Gastroesophageal sphincter (tissue), 4 donors: ENCODE data around the gene KHDRBS1. TPM values are rescaled to one million over a fixed set of nuclear protein-coding genes. Genes with fewer than 3 reads are reported as not detected.

ENCODE experiments used
- ATAC-seq: fragments of 150-250 bp; one replicate; pipeline ENCODE4 v1.9.1; 2016; ENCODE audit warnings: mild to moderate bottlenecking, moderate library complexity
- H3K27ac ChIP-seq, 4 donors: fragments of 200-600 bp; sonication (generic) in 3 of 4; 1 replicate in 3 of 4; 2 replicates in 1 of 4; pipeline ENCODE4 v1.5.1; 2016 to 2019
- H3K27me3 ChIP-seq: fragments of 200-600 bp; sonication (generic); one replicate; pipeline ENCODE4 v1.5.1; 2019
- H3K36me3 ChIP-seq, 2 donors: fragments of 200-600 bp; sonication (generic); one replicate each; pipeline ENCODE4 v1.5.1; 2019; ENCODE audit warnings: control low read depth in 1 of 2
- H3K4me1 ChIP-seq, 3 donors: fragments of 200-600 bp; sonication (generic); 1 replicate in 2 of 3; 2 replicates in 1 of 3; pipeline ENCODE4 v1.5.1; 2016 to 2019; ENCODE audit warnings: control low read depth in 2 of 3
- H3K4me3 ChIP-seq, 2 donors: fragments of 200-600 bp; sonication (generic); one replicate each; pipeline ENCODE4 v1.5.1; 2019; ENCODE audit warnings: mild to moderate bottlenecking in 1 of 2, moderate library complexity in 1 of 2
- H3K9me3 ChIP-seq, 3 donors: fragments of 200-600 bp; sonication (generic); one replicate each; pipeline ENCODE4 v1.5.1; 2017 to 2019; ENCODE audit warnings: control low read depth in 2 of 3
- EP300 ChIP-seq: sonication (generic); formaldehyde crosslinking; IDR thresholded peaks from one replicate; pipeline ENCODE4 v1.6.1; 2017; ENCODE audit warnings: antibody characterized with exemption, mild to moderate bottlenecking
- POLR2A ChIP-seq, 2 donors: fragments of 450-650 bp; IDR thresholded peaks; one replicate each; pipeline ENCODE4 v1.6.1; 2017; ENCODE audit warnings: antibody characterized with exemption in 2 of 2, mild to moderate bottlenecking in 2 of 2, moderate library complexity in 1 of 2
- POLR2AphosphoS5 ChIP-seq: sonication (generic); formaldehyde crosslinking; IDR thresholded peaks from one replicate; pipeline ENCODE4 v1.6.1; 2017; ENCODE audit warnings: antibody characterized with exemption
- WGBS, 2 donors: methylation state at CpG; one replicate each; pipeline ENCODE4 v1.1.5; 2018; ENCODE audit warnings: low coverage in 1 of 2; 5-methylcytosine and 5-hydroxymethylcytosine counted together
- total RNA-seq, 4 donors: library from RNA; depleted of rRNA; stranded (reverse); fragments of >200 nt; gene quantifications; one replicate each; pipeline ENCODE4 v1.1.0, GENCODE V29; 2016
- TF ChIP-seq, protein P1 (sequence below), 4 experiments: fragments of 200-600 bp in 2 of 4; fragments of 450-650 bp in 2 of 4; sonication (generic) in 1 of 4; IDR thresholded peaks; one replicate each; pipeline ENCODE4 v1.5.1; 2017 to 2019; ENCODE audit warnings: antibody characterized with exemption in 4 of 4, mild to moderate bottlenecking in 2 of 4, moderate library complexity in 2 of 4

Gene KHDRBS1
- total RNA-seq, 4 donors from 2014 or later: 59.1 to 89.3 (median 64.8) TPM

DNA sequence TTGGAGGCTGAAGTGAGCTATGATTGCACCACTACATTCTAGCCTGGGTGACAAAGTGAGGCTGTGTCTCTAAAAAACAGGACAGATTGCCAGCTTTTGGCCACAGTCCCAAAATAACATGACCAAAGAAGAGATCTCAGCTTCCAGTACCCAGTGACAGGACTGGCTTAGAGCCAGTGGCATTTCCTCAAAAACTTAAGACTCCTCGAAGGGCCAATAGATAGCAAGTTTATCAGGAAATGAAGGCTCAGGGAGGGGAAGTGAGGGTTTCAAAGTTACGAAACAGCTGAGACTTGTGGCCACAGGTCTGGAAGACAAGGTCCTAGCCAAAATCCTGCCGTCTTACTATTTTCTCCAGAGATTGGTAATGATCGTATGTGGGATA lies 52.8 kb downstream of the KHDRBS1 start:
- Histone ChIP-seq H3K27me3 (peaks cover 8% of the 10 kb centered on the region), H3K27ac (peak overlapping the region in 2 of 4 donors; percentile 35 to 45), H3K9me3 (no peaks in the 10 kb centered on the region), H3K4me3 (no peak overlapping the region), H3K36me3 (peaks cover 0 to 7% of the 10 kb centered on the region in 2 donors), H3K4me1 (peaks cover 0 to 43% (median 14%) of the 10 kb centered on the region in 3 donors)
- 6 to 18% methylated on average over 4 of the region's 4 CpGs for WGBS, 2 donors
- peak; percentile 77 for ATAC-seq
- peak; percentile 19 for TF ChIP-seq POLR2AphosphoS5
- TF ChIP-seq POLR2A (IDR thresholded peaks at IDR 0.05): no peak

DNA sequence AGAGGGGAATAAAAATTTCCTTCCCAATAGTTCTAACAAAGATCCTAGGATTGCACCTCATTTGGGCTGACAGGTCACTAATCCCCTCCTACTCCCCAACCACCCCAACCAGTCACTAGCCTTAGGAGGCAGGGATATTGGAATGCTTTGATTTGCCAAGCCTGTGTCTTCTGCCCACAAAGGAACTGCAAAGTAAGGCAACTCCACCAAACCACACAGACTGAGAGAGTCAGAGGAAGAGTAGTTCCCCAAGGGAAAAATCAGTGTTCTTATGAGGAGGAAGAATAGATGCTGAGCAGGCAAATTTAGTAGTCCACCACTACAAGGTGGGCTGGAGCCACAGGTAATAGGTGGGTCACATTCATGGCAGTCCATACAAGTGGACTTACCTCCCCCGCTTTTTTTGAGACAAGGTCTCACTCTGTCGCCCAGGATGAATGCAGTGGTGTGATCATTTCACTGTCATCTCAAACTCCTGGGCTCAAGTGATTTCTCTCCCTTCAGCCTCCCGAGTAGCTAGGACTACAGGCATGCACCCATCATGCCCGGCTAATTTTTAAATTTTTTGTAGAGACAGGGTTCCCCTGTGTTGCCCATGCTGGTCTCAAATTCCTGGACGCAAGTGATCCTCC lies 55.4 kb downstream of the KHDRBS1 start:
- Histone ChIP-seq H3K4me1 (peaks cover 0 to 43% (median 4%) of the 10 kb centered on the region in 3 donors), H3K36me3 (no peaks in the 10 kb centered on the region), H3K9me3 (no peaks in the 10 kb centered on the region), H3K27ac (no peak overlapping the region), H3K4me3 (no peak overlapping the region), H3K27me3 (peaks cover 8% of the 10 kb centered on the region)
- TF ChIP-seq POLR2AphosphoS5 (no peak), EP300 (no peak), POLR2A (IDR thresholded peaks at IDR 0.05) (no peak)
- TF ChIP-seq, protein P1, sequence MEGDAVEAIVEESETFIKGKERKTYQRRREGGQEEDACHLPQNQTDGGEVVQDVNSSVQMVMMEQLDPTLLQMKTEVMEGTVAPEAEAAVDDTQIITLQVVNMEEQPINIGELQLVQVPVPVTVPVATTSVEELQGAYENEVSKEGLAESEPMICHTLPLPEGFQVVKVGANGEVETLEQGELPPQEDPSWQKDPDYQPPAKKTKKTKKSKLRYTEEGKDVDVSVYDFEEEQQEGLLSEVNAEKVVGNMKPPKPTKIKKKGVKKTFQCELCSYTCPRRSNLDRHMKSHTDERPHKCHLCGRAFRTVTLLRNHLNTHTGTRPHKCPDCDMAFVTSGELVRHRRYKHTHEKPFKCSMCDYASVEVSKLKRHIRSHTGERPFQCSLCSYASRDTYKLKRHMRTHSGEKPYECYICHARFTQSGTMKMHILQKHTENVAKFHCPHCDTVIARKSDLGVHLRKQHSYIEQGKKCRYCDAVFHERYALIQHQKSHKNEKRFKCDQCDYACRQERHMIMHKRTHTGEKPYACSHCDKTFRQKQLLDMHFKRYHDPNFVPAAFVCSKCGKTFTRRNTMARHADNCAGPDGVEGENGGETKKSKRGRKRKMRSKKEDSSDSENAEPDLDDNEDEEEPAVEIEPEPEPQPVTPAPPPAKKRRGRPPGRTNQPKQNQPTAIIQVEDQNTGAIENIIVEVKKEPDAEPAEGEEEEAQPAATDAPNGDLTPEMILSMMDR (IDR thresholded peaks at IDR 0.05): no peak
- 70 to 74% methylated on average over 2 to 5 of the region's 5 CpGs for WGBS, 2 donors
- ATAC-seq: no peak

DNA sequence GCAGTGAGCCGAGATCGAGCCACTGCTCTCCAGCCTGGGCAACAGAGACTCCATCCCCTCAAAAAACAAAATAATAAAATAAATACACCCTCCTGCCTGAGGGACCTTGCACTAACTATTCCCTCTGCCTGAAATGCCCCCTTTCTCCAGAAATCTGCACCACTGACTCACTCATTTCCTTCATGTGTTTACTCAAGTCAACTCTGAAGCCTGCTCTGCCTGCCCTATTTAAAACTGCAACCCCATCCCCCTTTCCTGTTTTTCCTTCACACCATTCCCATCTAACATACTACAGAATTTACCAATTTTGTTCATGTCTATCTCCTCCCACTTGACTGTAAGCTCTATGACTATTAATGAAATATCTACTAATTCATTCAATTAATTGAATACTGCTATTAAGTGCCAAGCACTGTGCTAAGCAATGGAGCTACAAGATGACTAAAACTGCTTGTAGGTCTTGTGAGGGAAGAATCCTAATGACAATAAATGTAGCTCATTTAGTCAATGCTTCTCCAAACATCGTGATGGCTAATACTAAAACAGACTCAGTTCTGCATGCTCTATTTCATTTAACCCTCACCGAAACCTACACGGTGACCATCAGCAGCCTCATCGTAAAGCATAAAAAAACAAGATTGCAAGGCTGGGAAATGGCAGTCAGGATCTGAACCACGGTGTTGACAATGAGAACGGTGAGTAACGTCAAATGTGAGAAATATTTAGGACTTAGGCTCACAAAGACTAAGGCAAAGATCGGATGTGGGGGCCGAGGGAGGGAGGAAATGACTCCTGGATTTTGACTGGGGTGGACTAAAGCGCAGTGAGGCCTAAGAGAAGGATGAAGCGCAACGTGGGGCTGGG lies 58.3 kb downstream of the KHDRBS1 start:
- H3K36me3 ChIP-seq: peaks cover 0 to 22% of the 10 kb centered on the region in 2 donors
- H3K4me1 ChIP-seq: peaks cover 0 to 37% (median 2%) of the 10 kb centered on the region in 3 donors
- TF ChIP-seq POLR2A (IDR thresholded peaks at IDR 0.05): no peak
- no peak for TF ChIP-seq POLR2AphosphoS5
- TF ChIP-seq EP300: no peak
- TF ChIP-seq, protein P1 (IDR thresholded peaks at IDR 0.05): no peak
- no peak for ATAC-seq
- H3K27me3 ChIP-seq: peaks cover 8% of the 10 kb centered on the region
- 14% methylated on average over 14 of the region's 14 CpGs for WGBS, 2 donors
- H3K27ac ChIP-seq: peak overlapping the region; percentile 61 to 95 (median 92)
- peak overlapping the region; percentile 59 to 86 for H3K4me3 ChIP-seq
- no peaks in the 10 kb centered on the region for H3K9me3 ChIP-seq

DNA sequence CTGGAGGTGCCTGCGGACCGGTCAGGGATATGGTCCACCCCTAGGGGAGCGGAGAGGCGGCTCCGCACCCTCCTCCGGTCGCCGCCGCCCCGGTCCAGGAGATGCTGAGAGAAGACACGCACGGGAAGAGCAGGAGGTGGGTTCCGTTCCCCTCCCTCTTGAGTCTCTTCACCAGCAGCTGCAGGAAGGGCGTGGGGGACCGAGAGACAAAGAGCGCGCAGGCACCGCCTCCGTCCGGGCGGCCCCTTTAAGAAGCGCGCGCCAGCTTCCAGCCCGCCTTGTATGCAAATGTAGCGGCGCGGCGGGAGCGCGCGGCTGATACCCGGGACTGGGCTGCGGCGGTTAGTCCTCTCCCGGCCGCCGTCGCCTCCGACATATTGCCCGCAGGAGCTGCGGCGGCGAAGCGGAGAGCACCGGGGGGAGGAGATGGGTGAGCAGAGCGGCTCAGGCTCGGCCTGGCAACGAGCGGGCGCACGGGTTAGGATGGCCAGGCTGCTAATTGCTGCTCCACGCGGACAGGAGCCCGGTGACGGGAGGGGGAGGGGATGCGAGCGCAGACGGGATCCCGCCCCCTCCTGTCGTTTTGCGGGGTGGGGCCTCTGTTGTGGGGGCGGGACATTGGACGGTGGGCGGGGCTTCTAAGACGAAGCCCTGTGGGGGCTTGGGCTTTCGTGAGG lies 59.1 kb downstream of the KHDRBS1 start, which contains the start of gene TMEM39B:
Gene TMEM39B, plus strand, starts transcription at position 318 of the 677 bp plus-strand sequence. Its CDS starts 109 bp downstream, at position 427.
- whole genome bisulfite sequencing, 2 donors: 0% methylated on average over 2 of the region's 67 CpGs; no CpG with 5 or more reads in 1 of the 2 donors
- TF ChIP-seq, protein P1 (IDR thresholded peaks at IDR 0.05): peak in 3 of 4 experiments; percentile 33 to 51 (median 42)
- TF ChIP-seq EP300 (no peak), POLR2AphosphoS5 (peak; percentile 79), POLR2A (IDR thresholded peaks at IDR 0.05) (peak in 1 of 2 donors; percentile 44)

More for the DNA sequence above, 59.1 kb downstream of the KHDRBS1 start, which contains the start of gene TMEM39B:
- Histone ChIP-seq H3K9me3 (no peaks in the 10 kb centered on the region), H3K36me3 (peaks cover 0 to 30% of the 10 kb centered on the region in 2 donors), H3K27ac (peak within 1 kb of the TSS; percentile 61 to 95 (median 92)), H3K27me3 (peaks cover 8% of the 10 kb centered on the region), H3K4me1 (peaks cover 0 to 29% (median 0%) of the 10 kb centered on the region in 3 donors), H3K4me3 (peak within 1 kb of the TSS; percentile 59 to 86)
- peak; percentile 94 for ATAC-seq
